Measurements from ENCODE around the gene ACVR2B.

The ACVR2B gene

GRCh38 chr3:38458796-38459498 lies 5.3 kb downstream of the ACVR2B start:
- DNase-seq (ENCODE audit: low read depth in 3 of 3) = no peak

GRCh38 chr3:38459499-38460048 lies 5.9 kb downstream of the ACVR2B start:
- no peak for DNase-seq (ENCODE audit: low read depth in 3 of 3)

GRCh38 chr3:38460377-38461270 lies 6.9 kb downstream of the ACVR2B start:
- no peak for DNase-seq (ENCODE audit: low read depth in 3 of 3)

- no peak for DNase-seq (ENCODE audit: low read depth in 3 of 3)
Observed at GRCh38 chr3:38465588-38466154, 12.0 kb downstream of the ACVR2B start.

GRCh38 chr3:38468765-38469164 lies 15.1 kb downstream of the ACVR2B start:
- no peak for DNase-seq (ENCODE audit: low read depth in 3 of 3)

GRCh38 chr3:38469852-38470251 lies 16.2 kb downstream of the ACVR2B start:
- DNase-seq (ENCODE audit: low read depth in 3 of 3) = no peak

GRCh38 chr3:38471260-38471857 lies 17.7 kb downstream of the ACVR2B start:
- no peak for DNase-seq (ENCODE audit: low read depth in 3 of 3)

- DNase-seq (ENCODE audit: low read depth in 3 of 3) = no peak
Observed at GRCh38 chr3:38472342-38472741, 18.7 kb downstream of the ACVR2B start.

- no peak for DNase-seq (ENCODE audit: low read depth in 3 of 3)
Observed at GRCh38 chr3:38473229-38473628, 19.5 kb downstream of the ACVR2B start.

- DNase-seq (ENCODE audit: low read depth in 3 of 3) = no peak
Observed at GRCh38 chr3:38474928-38475605, 21.4 kb downstream of the ACVR2B start.

- DNase-seq (ENCODE audit: low read depth in 3 of 3) = no peak
Observed at GRCh38 chr3:38475716-38476115, 22.0 kb downstream of the ACVR2B start.

GRCh38 chr3:38476157-38476756 lies 22.6 kb downstream of the ACVR2B start:
- no peak for DNase-seq (ENCODE audit: low read depth in 3 of 3)

GRCh38 chr3:38477057-38477820 lies 23.5 kb downstream of the ACVR2B start:
- no peak for DNase-seq (ENCODE audit: low read depth in 3 of 3)

GRCh38 chr3:38477839-38478450 lies 24.3 kb downstream of the ACVR2B start:
- DNase-seq (ENCODE audit: low read depth in 3 of 3) = no peak

- DNase-seq (ENCODE audit: low read depth in 3 of 3) = no peak
Observed at GRCh38 chr3:38478901-38479300, 25.2 kb downstream of the ACVR2B start.

- no peak for DNase-seq (ENCODE audit: low read depth in 3 of 3)
Observed at GRCh38 chr3:38479431-38480092, 25.9 kb downstream of the ACVR2B start.

GRCh38 chr3:38480093-38480445 lies 26.4 kb downstream of the ACVR2B start:
- no peak for DNase-seq (ENCODE audit: low read depth in 3 of 3)

- no peak for DNase-seq (ENCODE audit: low read depth in 3 of 3)
Observed at GRCh38 chr3:38480930-38481329, 27.2 kb downstream of the ACVR2B start.

- DNase-seq (ENCODE audit: low read depth in 3 of 3) = no peak
Observed at GRCh38 chr3:38482951-38483350, 29.3 kb downstream of the ACVR2B start.
